HepG2 (cell line): ENCODE results near the gene HYLS1. TPM values are rescaled to one million over a fixed set of nuclear protein-coding genes. Genes with fewer than 3 reads are reported as not detected.

Experiments
- ARID2 ChIP-seq: sonication (generic); formaldehyde crosslinking; IDR thresholded peaks from 2 replicates; pipeline ENCODE4 v1.8.1; 2022; ENCODE audit warnings: mild to moderate bottlenecking, missing genetic modification reagents, borderline replicate concordance
- ARNT2 ChIP-seq: sonication (generic); formaldehyde crosslinking; IDR thresholded peaks from 2 replicates; pipeline ENCODE4 v1.8.0; 2022; ENCODE audit warnings: mild to moderate bottlenecking, low read depth, missing genetic modification reagents, moderate library complexity
- DNMT1 ChIP-seq: sonication (generic); formaldehyde crosslinking; IDR thresholded peaks from 2 replicates; pipeline ENCODE4 v1.5.1; 2020; ENCODE audit warnings: mild to moderate bottlenecking, missing genetic modification reagents
- EHMT2 ChIP-seq: fragments of 200-600 bp; sonication (generic); IDR thresholded peaks from 2 replicates; pipeline ENCODE4 v1.7.0; 2017; ENCODE audit warnings: antibody characterized with exemption, low read depth, low read length, borderline replicate concordance
- FOSL2 ChIP-seq: sonication (generic); formaldehyde crosslinking; IDR thresholded peaks from 2 replicates; pipeline ENCODE4 v1.4.0; 2020; ENCODE audit warnings: missing genetic modification reagents
- GLMP ChIP-seq: sonication (generic); formaldehyde crosslinking; IDR thresholded peaks from 2 replicates; pipeline ENCODE4 v1.9.0; 2021; ENCODE audit warnings: missing genetic modification reagents, mild to moderate bottlenecking, borderline replicate concordance
- GMEB1 ChIP-seq: sonication (generic); formaldehyde crosslinking; IDR thresholded peaks from 2 replicates; pipeline ENCODE4 v1.5.1; 2020; ENCODE audit warnings: missing genetic modification reagents, mild to moderate bottlenecking, borderline replicate concordance
- KDM2A ChIP-seq: sonication (generic); formaldehyde crosslinking; IDR thresholded peaks from 2 replicates; pipeline ENCODE4 v1.4.0; 2020; ENCODE audit warnings: low read depth, missing genetic modification reagents, borderline replicate concordance
- KLF16 ChIP-seq, 2 experiments: sonication (generic) in 1 of 2; formaldehyde crosslinking in 1 of 2; IDR thresholded peaks; 2 replicates each; pipeline versions ENCODE4 v1.6.1 to v1.8.0; 2016 to 2023; ENCODE audit warnings: missing genetic modification reagents in 2 of 2, missing compliant biosample characterization in 1 of 2
- POGZ ChIP-seq: sonication (generic); formaldehyde crosslinking; IDR thresholded peaks from 2 replicates; pipeline ENCODE4 v1.4.0; 2020; ENCODE audit warnings: mild to moderate bottlenecking, missing genetic modification reagents
- POLR2AphosphoS5 ChIP-seq: IDR thresholded peaks from 2 replicates; pipeline ENCODE4 v1.6.1; 2012; ENCODE audit warnings: low read depth, low read length
- PRDM15 ChIP-seq: sonication (generic); formaldehyde crosslinking; IDR thresholded peaks from 2 replicates; pipeline ENCODE4 v1.4.0; 2020; ENCODE audit warnings: missing genetic modification reagents
- SRF ChIP-seq: IDR thresholded peaks from 2 replicates; pipeline ENCODE4 v1.6.1; 2011; ENCODE audit warnings: mild to moderate bottlenecking, low read depth, low read length, moderate library complexity
- SUZ12 ChIP-seq: fragments of 150-350 bp; IDR thresholded peaks from 2 replicates; pipeline ENCODE4 v1.6.1; 2014; ENCODE audit warnings: low read depth, low read length
- ZNF143 ChIP-seq: sonication (generic); formaldehyde crosslinking; IDR thresholded peaks from 2 replicates; pipeline ENCODE4 v1.4.0; 2020; ENCODE audit warnings: missing genetic modification reagents
- ZNF30 ChIP-seq: sonication (generic); formaldehyde crosslinking; IDR thresholded peaks from 2 replicates; pipeline ENCODE4 v1.5.0; 2020; ENCODE audit warnings: mild to moderate bottlenecking, missing genetic modification reagents
- ZNF350 ChIP-seq: sonication (generic); formaldehyde crosslinking; IDR thresholded peaks from 2 replicates; pipeline ENCODE4 v1.4.0; 2020; ENCODE audit warnings: mild to moderate bottlenecking, low read depth, missing genetic modification reagents, borderline replicate concordance
- ZNF549 ChIP-seq: sonication (generic); formaldehyde crosslinking; IDR thresholded peaks from 2 replicates; pipeline ENCODE4 v1.5.0; 2020; ENCODE audit warnings: missing genetic modification reagents
- ZNF878 ChIP-seq: sonication (generic); formaldehyde crosslinking; IDR thresholded peaks from 2 replicates; pipeline ENCODE4 v1.8.1; 2023; ENCODE audit warnings: mild to moderate bottlenecking, missing genetic modification reagents, moderate library complexity
- polyA plus RNA-seq, 8 experiments: library from polyadenylated mRNA; depleted of rRNA in 3 of 8; stranded (reverse) in 7 of 8; unstranded in 1 of 8; fragments of >200 nt; fragmentation: Illumina TruSeq in 4 of 8; extraction: Trizol in 4 of 8; gene quantifications; 2 replicates each; pipeline versions ENCODE4 v1.2.1 to v1.2.3, GENCODE V29; 2011 to 2016; ENCODE audit warnings: low read depth in 4 of 8, missing spikeins in 1 of 8, mixed read lengths in 1 of 8; ENCODE audit not compliant: insufficient read depth in 1 of 8
- total RNA-seq, 5 experiments: library from RNA; depleted of rRNA; stranded (reverse); fragments of >200 nt; fragmentation: Illumina TruSeq; extraction: Trizol; gene quantifications; 2 replicates each; pipeline ENCODE4 v1.2.3, GENCODE V29; 2016; ENCODE audit warnings: low read depth in 1 of 5

The HYLS1 gene
- total and polyA plus RNA-seq, 2 of the 13 experiments (the other 11 are each of a cell fraction or from before 2014, with no cell fraction given), result 1.3 to 3.8 TPM

- TF ChIP-seq GMEB1 (peak; percentile 93), PRDM15 (CRISPR knock-in tag) (peak; percentile 75; the same call in 1 of the 2 replicates), EHMT2 (peak; percentile 93), KLF16 (CRISPR knock-in tag; IDR thresholded peaks at IDR 0.05) (peak in 1 of 2 experiments; percentile 37; a peak in 1 of 4 replicates), ARNT2 (CRISPR knock-in tag) (no peak), POGZ (CRISPR knock-in tag) (peak; percentile 28; the same call in 1 of the 2 replicates), KDM2A (peak; percentile 79), POLR2AphosphoS5 (peak; percentile 91), FOSL2 (CRISPR knock-in tag) (peak; percentile 33), DNMT1 (CRISPR knock-in tag) (no peak), ZNF878 (CRISPR knock-in tag) (0 out of 2 replicates have a peak, but pooled peaks have one; percentile 36), ARID2 (CRISPR knock-in tag) (no peak), ZNF350 (CRISPR knock-in tag) (peak; percentile 24; the same call in 1 of the 2 replicates), SRF (0 out of 2 replicates have a peak, but pooled peaks have one; percentile 17), ZNF30 (no peak), GLMP (CRISPR knock-in tag) (no peak), ZNF549 (CRISPR knock-in tag) (no peak), ZNF143 (CRISPR knock-in tag) (peak; percentile 99), SUZ12 (peak; percentile 50; the same call in 1 of the 2 replicates)
Observed at GRCh38 chr11:125902927-125903710, 15.7 kb downstream of the HYLS1 start, which contains the start of gene PUS3 (continued).
